C4-2B (cell line): ENCODE results near the gene LRIG3.

Experiments used
- H3K27ac ChIP-seq: fragments of 450-650 bp; 2 replicates; pipeline ENCODE4 v1.5.1; 2017
- ZFX ChIP-seq: fragments of 450-650 bp; IDR thresholded peaks from 2 replicates; pipeline ENCODE4 v1.6.1; 2017
- TF ChIP-seq, protein P1 (sequence below): fragments of 450-650 bp; conservative IDR thresholded peaks from 2 replicates; pipeline ENCODE4 v1.5.1; 2017; ENCODE audit warnings: mild to moderate bottlenecking

The LRIG3 gene

DNA sequence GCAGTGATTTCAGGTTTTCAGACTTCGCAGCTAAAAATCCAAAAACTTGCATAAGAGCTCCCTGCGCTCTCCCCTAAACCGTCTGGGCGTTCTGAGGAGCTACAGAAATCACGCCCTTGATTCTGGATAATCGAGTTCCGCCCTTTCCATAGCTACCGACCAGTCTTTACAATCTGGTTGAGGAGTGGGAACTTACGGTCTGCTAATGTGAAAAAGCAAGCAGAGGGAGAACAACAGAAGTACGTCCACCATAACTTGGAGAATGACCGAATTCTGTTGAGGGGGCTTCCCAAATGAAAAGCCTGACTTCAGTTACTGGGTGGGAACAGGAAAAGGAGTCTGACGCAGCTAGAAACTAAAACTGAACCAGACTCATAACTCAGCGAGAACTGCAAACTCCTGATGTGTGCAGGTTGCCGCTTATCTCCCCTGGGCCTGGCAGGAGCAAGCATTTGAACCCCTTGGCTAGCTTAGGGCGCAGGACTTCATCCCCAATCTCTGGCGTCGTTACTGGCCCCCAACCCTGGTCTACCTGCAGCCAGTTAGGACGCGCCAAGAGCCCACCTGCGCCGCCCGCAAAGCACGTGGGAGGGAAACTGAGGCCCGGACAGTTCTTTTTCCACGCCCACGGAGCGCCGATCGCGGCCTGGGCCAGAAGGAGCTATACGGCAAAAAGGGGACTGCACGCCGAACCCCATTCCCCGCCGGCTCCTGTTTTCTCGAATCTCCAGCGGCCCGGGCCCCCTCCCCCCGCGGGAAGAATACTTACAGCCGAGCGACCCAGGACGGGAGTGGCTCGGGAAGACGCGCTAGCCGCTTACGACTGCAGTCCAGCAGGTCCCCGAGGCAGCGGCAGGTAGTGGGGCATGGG, 838 bp downstream of the LRIG3 start:
- peak overlapping the region; percentile 89 for H3K27ac ChIP-seq

DNA sequence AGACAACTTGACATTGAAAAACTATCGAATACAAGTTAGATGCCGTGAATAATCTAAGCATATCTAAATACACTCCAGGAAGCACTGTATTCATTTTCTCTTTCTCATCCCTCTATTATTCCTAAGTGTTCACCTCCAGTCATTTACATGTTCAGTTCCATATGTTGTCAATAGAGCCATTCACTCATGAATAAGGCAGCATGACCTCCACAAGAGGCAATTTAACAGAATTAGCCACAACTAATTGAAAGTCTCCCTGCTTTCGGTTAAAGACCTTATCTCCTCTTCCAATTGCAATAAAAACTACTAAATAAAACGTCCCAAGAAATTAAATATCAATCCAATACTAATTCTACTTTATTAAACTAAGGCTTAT, 1.8 kb downstream of the LRIG3 start:
- no peak overlapping the region for H3K27ac ChIP-seq
- TF ChIP-seq, protein P1, sequence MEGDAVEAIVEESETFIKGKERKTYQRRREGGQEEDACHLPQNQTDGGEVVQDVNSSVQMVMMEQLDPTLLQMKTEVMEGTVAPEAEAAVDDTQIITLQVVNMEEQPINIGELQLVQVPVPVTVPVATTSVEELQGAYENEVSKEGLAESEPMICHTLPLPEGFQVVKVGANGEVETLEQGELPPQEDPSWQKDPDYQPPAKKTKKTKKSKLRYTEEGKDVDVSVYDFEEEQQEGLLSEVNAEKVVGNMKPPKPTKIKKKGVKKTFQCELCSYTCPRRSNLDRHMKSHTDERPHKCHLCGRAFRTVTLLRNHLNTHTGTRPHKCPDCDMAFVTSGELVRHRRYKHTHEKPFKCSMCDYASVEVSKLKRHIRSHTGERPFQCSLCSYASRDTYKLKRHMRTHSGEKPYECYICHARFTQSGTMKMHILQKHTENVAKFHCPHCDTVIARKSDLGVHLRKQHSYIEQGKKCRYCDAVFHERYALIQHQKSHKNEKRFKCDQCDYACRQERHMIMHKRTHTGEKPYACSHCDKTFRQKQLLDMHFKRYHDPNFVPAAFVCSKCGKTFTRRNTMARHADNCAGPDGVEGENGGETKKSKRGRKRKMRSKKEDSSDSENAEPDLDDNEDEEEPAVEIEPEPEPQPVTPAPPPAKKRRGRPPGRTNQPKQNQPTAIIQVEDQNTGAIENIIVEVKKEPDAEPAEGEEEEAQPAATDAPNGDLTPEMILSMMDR, result no peak
- TF ChIP-seq ZFX, result no peak

More for the DNA sequence above, 838 bp downstream of the LRIG3 start:
- no peak for TF ChIP-seq ZFX
- TF ChIP-seq, protein P1, result no peak

DNA sequence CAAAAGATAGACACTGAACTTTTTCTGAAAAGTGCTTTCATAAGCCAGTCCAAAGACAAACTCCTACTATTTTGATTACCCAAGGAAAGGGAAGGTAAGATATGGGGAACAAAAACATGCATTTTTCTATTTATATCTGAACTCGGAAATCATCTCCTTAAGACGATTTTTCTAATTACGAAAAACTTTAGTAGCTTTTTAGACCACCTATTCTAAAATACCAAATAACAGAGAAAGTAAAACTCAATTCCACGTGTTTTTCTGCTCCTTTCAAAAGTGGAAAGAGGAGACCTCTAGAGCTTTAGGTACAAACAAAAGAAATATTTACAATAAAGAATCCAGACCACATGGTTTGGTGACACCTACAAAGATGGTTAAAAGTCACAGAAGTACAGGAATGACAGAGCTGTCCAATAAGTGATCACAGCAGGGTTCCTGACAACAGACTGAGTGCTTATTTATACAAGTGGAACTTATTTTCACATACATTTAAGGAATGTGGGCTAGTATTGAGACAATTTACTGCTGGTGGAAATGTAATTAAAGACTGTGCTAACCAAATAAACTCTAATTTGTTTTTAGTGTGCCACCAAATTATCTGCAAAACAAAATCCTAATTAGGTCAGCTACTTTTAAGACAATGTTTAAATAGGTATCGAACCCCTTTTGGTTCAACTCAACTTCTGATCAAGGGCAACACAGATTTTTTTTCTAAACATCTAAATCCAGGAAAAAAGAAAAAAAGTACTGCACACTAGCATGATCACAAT, 2.4 kb downstream of the LRIG3 start:
- no peak overlapping the region for H3K27ac ChIP-seq

DNA sequence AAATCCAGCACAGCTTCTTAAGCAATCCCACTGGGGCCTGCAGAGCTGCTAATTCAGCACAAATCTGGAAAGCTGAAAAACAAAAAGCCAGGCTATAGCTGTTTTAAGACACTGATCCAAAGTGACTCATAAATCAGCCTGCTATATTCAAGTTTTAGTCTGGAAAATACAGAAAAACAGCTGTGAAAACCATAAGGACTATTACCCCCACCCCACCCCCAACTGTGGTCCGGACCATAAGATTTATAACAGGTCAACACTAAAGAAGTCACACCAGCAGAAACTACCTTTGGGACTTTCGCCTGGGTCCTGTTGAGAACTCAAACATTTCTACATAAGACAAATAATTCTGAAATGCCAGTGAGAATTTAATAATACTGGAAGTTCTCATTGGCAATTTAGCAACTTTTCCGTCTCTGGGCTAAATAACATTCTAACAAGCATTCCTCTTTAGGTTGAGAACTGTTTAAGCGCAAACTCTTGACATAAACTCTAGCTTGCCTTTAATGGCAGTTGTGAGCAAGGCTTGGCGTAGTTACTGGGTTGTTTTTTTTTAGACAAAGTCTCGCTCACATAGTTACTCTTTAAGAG, 3.3 kb downstream of the LRIG3 start:
- H3K27ac ChIP-seq, result no peak overlapping the region
- no peak for TF ChIP-seq ZFX
- TF ChIP-seq, protein P1, result no peak

More for the DNA sequence above, 2.4 kb downstream of the LRIG3 start:
- TF ChIP-seq, protein P1, result no peak
- TF ChIP-seq ZFX, result no peak

DNA sequence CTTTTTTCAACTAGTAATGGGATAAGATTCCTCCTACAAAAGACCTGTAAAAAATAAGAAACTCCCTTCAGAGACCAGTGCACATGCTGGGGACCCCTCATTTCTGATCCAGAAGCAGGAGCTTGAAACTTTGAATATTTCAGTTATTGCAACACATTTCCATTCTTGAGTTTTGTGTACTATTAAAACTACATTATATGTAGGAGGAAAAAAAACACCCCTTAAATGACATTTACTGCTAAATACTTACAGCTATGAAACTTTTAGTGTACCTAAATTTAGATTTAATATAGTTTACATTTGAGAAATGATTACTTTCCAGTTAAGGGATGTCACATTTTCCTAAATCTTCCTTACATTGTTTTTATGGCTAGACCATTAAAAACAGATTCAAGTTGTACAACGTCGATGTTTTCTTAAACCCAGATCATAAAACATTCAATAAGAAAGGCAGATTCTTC, 4.1 kb downstream of the LRIG3 start:
- H3K27ac ChIP-seq, result no peak overlapping the region
- no peak for TF ChIP-seq ZFX
- TF ChIP-seq, protein P1, result no peak

DNA sequence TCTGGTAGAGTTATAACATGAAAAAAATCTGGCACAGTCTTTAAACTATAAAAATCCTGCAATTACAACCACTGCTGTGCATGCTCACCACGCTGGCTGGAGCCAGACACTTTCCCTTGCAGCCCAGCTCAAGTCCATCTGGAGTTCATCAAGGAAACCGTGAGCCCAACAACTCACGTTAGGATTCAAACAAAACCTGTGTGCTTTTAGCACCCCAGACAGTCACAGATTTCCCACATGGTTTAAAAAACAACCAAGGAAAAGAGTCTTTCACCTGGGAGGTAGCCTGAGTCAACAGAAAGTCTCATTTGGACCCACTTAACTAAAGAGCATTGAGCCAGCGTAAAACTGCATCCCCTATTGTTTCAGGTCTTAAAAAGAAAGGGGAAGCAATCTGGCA, 4.7 kb downstream of the LRIG3 start:
- H3K27ac ChIP-seq, result peak overlapping the region; percentile 65; the same call in 1 of the 2 replicates
- TF ChIP-seq, protein P1, result no peak
- no peak for TF ChIP-seq ZFX
